ENCODE results near the gene TCP1. TPM values are rescaled to one million over a fixed set of nuclear protein-coding genes. Genes with fewer than 3 reads are reported as not detected.
A peak's percentile ranks its signal among the peaks of the same experiment; 100 is the strongest.

Gene TCP1
- total and polyA plus RNA-seq, 9 of the 15 experiments (the other 6 are each of a cell fraction or from before 2014, with no cell fraction given): 331 to 801 (median 645) TPM

GRCh38 chr6:159805440-159806020, 16.1 kb upstream of the TCP1 start (continued):
- TF ChIP-seq IRF1 (CRISPR knock-in tag; IDR thresholded peaks at IDR 0.05; ENCODE audit: borderline replicate concordance) (no peak), ZNF586 (CRISPR knock-in tag; conservative IDR thresholded peaks at IDR 0.05) (no peak), NR2C1 (IDR thresholded peaks at IDR 0.05) (no peak), NR2C1 (tag; IDR thresholded peaks at IDR 0.05) (no peak), MEIS2 (IDR thresholded peaks at IDR 0.05; ENCODE audit: partially characterized antibody) (peak; percentile 66), DLX4 (CRISPR knock-in tag; IDR thresholded peaks at IDR 0.05) (no peak), JUND (IDR thresholded peaks at IDR 0.05; ENCODE audit: borderline replicate concordance, low read depth, low read length) (no peak), JUND (tag; IDR thresholded peaks at IDR 0.05; ENCODE audit: borderline replicate concordance, low read depth, low read length) (no peak), ZNF695 (CRISPR knock-in tag; IDR thresholded peaks at IDR 0.05) (no peak), TAL1 (IDR thresholded peaks at IDR 0.05) (peak; percentile 40; the same call in 1 of the 2 replicates), CLOCK (CRISPR knock-in tag; IDR thresholded peaks at IDR 0.05; ENCODE audit: borderline replicate concordance) (no peak), ZNF274 (IDR thresholded peaks at IDR 0.05; ENCODE audit: borderline replicate concordance, low read depth, low read length) (no peak), SIRT6 (IDR thresholded peaks at IDR 0.05; ENCODE audit: low read depth, low read length) (no peak), HDAC2 (IDR thresholded peaks at IDR 0.05) (no peak), C11orf30 (IDR thresholded peaks at IDR 0.05; ENCODE audit: low read depth) (no peak), ZNF584 (CRISPR knock-in tag; IDR thresholded peaks at IDR 0.05; ENCODE audit: low read depth) (peak; percentile 25; the same call in 1 of the 2 replicates), ZNF512 (tag; IDR thresholded peaks at IDR 0.05) (no peak), SFPQ (IDR thresholded peaks at IDR 0.05; ENCODE audit: low read depth, low read length) (no peak), SRSF7 (optimal IDR thresholded peaks at IDR 0.05; ENCODE audit: low read depth, low read length) (no peak), ELF1 (tag; IDR thresholded peaks at IDR 0.05) (no peak), ZNF3 (CRISPR knock-in tag; IDR thresholded peaks at IDR 0.05) (no peak), BHLHE40 (IDR thresholded peaks at IDR 0.05; ENCODE audit: low read length) (no peak)

Measured in K562 (cell line).